ENCODE measurements around the gene MYADM.
"Not testable (repeated sequence)": the region's sequence is repeated elsewhere in the genome, so short reads cannot be mapped to it uniquely, and the experiment has no call there.

The MYADM gene, protein sequence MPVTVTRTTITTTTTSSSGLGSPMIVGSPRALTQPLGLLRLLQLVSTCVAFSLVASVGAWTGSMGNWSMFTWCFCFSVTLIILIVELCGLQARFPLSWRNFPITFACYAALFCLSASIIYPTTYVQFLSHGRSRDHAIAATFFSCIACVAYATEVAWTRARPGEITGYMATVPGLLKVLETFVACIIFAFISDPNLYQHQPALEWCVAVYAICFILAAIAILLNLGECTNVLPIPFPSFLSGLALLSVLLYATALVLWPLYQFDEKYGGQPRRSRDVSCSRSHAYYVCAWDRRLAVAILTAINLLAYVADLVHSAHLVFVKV

DNA sequence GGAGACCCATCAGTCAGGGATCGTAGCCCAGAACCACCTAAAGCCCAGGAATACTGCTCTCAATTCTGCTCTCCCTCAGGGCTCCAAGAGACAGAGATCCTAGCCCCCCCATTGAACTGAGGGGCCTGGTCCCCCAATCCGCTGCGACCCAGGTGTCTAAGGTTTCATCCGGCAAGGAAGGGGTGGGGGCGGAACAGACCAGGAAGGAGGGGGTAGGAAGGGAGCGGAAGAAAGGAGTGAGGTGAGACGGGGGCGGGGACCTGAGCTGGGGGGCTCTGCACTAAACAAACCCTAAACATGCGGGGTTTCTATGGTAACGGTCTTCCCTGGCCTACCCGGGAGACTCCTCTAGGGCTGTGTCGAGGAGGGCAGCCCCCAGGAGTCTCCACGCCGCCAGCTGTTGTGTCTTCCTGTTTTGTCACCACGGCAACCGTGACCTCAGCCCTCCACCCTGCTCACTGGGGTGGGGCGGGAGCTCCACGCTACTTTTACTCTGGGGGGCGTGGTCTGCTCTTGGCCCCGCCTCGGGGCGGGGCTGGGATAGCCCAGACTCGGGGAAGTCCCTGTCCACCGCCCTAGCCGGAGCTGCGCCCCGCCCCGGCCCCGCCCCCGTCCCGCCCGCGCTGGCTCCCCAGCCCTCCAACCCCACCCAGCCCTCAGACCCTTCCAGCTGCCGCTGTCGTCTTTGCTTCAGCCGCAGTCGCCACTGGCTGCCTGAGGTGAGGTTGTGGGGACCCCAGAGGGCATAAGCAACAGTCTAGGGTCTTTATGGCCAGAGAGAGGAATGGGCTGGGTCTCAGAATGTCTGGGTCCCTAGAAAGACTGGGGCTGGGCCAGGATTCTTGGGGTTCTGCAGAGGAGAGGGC lies at the start of gene MYADM:
Gene MYADM (plus strand): TSS at position 659 of the 866 bp plus-strand sequence. CDS start 5,647 bp downstream, outside the sequence.
- DNase-seq = peak; percentile 98 to 99

DNA sequence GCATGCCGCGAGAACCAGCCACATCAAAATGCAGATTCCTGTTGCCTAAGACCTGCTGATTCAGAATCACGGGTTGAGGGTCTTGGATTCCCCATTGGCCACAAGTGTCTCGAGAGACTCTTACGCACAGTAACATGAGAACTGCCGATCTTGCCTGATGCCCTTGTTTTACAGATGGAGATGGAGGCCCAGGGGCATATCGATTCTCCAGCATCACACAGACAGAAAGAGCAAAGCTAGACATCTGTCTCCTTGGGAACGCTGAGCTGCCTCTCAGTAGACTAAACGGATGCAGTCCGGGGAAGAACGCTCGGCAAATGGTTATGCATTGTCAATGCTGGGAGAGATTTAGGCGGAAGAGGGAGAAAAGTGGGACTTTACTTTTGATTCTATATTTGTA lies 48.9 kb upstream of the MYADM start:
- DNase-seq = no peak

DNA sequence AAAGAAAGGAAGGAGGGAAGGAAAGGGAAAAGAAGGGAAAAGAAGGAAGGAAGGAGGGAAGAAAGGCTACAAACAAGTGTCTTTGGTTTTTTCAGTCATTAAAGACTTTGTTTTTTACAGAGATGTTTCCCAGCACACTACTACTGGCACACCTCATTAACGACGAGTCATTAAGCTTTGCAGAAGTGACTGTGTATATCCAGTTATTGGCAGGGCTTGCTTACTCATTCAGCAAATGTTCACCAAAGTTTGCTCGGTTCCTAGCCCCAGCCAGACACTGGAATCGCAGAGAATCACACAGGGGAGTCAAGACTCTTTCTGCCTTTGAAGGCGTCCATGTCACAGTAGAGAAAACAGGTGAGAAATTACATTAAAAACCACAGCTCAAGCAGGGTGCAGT lies 47.8 kb upstream of the MYADM start:
- DNase-seq = no peak

DNA sequence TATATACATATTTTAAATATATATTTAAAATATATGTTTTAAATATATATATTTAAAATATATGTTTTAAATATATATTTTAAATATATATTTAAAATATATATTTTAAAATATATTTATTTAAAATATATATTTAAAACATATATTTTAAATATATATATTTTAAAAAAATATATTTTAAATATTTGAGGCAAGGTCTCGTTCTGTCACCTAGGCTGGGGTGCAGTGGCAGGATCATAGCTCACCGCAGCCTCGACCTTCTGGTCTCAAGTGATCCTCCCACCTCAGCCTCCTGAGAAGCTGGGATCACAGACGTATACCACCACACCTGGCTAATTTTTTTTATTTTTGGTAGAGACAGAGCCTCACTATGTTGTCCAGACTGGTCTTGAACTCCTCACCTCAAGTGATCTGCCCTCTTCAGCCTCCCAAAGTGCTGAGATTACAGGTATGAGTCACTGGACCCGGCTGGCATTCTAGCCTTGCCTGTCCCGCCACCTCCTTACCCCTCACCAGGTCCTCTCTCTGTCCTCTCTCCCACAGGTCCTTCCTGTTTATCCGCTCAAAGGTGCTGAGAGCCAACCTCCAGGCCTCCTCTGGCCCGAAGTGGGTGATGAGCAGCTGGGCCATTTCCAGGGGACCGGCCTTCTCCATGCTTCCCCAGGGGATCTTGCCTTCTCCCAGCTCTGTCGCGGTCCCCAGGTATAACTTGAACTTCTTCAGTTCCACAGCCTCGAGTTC lies 44.1 kb upstream of the MYADM start:
- no peak for DNase-seq

DNA sequence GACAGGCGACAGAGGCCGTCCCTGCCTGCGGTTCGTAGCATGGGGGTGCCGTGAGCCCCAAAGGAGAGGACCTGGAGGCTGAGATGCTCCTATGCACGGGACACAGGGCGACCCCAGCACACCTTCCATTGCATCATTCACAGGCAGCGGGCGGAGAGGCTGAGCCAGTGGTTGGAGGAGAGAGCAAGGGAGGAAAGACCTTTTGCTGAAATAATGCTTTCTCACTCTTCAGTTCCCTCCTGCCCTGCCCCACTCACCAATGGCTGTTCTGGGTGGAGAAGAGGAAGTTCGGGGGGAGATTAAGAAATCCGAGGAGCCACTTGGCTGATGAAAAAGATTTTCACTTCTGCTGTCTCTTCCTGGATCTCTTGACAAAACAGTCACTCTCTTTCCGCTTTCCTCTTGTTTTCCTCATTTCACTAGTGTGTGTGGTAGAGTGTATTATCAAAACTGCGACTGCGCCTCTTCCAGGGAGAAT lies 43.5 kb upstream of the MYADM start, which contains the start of gene NLRP12:
Gene NLRP12 (minus strand): TSS at position 181 of the 478 bp plus-strand sequence. CDS start 140 bp downstream, at position 41.
- DNase-seq = no peak

DNA sequence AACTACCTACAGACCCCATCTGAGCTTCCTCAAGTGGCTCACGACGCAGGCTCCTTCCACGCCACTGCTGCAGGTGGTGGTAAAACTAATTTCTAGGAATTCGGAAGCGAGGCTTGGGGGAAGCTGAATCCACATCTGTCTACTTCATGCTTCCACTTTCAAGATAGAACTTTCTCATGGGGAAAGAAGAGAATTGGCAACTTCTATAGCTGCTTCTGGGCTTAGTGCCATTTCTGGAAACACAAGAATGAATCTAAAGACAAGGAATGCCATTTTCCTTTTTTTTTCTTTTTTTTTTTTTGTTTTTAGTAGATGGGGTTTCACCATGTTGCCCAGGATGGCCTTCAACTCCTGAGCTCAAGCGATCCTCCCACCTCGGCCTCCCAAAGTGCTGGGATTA lies 40.8 kb upstream of the MYADM start:
- no peak for DNase-seq

DNA sequence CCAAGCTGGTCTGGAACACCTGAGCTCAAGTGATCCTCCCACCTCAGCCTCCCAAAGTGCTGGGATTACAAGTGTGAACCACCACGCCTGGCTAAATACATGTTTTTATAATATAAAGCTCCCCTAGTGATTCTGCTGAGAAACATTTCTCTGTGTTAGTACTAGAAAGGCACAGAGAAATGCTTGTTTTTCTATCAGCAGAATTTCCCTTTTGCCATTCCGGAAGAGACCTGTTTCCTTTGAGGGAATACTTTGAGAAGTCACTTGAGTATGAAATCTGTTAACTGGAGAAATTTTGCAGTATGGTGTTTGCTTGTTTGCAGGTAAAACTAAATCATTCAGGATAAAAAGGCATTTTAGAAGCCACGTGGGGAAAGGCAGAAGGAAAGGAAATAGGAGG lies 39.2 kb upstream of the MYADM start:
- no peak for DNase-seq

DNA sequence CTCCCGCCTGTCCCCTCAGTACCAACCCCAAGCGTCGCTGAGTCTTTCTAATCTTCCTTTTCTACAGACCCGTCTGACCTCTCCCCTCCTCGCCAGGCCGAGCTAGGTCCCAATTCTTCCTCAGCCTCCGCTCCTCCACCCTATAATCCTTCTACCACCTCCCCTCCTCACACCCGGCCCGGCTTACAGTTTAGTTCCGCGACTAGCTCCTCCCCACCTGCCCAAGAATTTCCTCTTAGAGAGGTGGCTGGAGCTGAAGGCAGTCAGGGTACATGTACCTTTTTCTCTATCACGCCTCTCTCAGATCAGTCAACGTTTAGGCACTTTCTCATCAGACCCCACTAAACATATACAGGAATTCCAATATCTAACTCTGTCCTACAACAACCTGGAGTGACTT lies 34.8 kb upstream of the MYADM start:
- not testable (repeated sequence) for DNase-seq

DNA sequence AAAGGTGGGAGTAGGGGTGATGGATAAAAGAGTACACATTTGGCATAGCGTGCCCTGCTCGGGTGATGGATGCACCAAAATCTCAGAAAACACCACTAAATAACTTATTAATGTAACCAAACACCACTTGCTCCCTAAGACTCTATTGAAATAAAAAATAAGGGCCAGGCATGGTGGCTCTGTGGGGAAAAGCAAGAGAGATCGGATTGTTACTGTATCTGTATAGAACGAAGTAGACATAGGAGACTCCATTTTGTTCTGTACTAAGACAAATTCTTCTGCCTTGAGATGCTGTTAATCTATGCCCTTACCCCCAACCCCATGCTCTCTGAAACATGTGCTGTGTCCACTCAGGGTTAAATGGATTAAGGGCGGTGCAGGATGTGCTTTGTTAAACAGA lies 29.2 kb upstream of the MYADM start:
- not testable (repeated sequence) for DNase-seq

DNA sequence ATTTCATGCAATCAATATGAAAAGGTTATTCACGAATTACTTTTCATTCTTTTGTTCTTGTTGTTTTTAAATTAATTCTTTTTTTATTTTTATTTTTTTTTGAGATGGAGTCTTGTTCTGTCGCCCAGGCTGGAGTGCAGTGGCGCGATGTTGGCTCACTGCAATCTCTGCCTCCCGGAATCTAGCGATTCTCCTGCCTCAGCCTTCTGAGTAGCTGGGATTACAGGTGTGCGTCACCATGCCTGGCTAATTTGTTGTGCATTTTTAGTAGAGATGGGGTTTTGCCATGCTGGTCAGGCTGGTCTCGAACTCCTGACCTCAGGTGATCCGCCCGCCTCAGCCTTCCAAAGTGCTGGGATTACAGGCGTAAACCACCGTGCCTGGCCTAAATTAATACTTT lies 27.4 kb upstream of the MYADM start:
- DNase-seq = not testable (repeated sequence)

DNA sequence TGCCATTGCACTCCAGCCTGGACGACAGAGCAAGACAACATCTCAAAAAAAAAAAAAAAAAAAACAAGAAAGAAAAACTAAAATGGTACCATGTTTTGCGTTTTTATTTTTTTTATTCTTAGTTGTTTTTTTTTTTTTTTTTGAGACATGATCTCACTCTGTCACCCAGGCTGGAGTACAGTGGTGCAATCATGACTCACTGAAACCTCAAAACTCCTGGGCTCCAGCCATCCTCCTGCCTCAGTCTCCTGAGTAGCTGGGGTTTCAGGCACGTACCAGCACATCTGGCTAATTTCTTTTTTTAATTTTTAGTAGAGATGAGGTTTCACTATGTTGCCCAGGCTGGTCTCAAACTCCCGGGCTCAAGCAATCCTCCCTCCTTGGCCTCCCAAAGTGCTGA lies 26.8 kb upstream of the MYADM start:
- not testable (repeated sequence) for DNase-seq

DNA sequence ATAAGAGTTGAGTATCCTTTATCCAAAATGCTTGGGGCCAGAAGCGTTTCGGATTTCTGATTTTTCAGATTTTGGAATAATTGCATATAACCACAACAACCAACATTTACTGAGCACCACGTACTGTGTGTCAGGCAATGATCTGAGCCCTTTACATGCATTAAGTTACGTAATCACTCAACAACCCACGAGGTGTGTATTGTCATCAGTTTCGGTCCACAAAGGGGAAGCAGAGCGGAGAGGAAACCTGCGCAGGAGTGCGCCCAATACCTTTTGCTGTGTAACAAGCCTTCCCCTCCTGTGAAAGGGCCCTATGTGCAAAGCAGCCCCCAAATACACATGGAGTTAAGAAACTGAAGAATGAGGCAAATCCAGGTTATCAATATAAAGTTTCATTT lies 22.8 kb upstream of the MYADM start:
- DNase-seq = no peak

DNA sequence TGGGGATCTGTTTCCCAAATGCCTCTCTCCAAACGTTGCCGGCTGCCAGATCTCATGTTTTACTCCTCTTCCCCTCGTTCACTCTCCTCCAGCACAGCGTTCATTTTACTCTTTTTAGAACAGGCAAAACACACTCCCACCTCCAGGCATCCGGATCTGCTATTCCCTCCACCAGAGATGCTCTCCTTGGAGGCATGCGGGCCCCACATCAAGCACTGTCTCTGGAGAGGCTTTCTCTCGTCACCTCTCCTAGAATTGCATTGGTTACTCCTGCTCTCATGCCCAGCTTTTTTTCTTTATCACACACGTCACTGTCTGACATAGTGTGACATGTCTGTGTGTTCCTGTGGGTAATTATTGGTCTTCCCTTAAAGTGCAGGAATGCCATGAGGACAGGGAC lies 20.1 kb upstream of the MYADM start:
- DNase-seq = no peak

DNA sequence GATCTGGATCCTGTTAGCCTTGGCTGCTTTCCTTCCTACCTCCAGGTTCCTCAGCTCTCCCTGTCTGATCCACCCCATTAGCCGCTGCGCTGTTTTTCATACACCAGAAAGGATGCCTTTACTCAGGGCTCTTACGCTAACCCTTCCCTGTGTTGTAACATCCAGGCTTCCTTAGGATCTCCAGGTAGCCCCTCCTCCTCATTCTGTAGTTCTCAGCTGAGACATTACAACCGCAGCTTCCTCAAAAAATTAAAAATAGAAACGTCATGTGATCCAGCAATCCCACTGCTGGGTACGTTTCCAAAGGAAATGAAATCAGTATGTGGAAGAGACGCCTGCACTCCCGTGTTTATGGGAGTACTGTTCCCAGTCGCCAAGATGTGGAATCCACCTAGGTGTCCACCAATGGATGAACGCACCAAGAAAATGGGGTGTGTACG lies 18.4 kb upstream of the MYADM start:
- DNase-seq = no peak

DNA sequence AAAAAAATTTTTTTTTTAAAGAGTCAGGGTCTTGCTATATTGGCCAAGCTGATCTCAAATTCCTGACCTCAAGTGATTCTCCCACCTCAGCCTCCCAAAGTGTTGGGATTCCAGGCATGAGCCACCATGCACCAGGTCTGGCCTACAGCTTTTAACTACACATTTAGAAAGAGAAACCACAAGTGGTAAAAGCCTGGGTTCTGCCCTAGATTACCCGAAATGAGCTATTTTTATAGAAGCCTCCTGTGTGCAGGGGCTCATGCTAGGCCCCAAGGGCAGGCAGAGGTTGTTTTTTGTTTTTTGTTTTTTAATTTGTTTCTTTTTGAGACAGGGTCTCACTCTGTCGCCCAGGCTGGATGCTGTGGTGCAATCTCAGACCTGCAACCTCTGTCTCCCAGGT lies 14.0 kb upstream of the MYADM start:
- DNase-seq = no peak

DNA sequence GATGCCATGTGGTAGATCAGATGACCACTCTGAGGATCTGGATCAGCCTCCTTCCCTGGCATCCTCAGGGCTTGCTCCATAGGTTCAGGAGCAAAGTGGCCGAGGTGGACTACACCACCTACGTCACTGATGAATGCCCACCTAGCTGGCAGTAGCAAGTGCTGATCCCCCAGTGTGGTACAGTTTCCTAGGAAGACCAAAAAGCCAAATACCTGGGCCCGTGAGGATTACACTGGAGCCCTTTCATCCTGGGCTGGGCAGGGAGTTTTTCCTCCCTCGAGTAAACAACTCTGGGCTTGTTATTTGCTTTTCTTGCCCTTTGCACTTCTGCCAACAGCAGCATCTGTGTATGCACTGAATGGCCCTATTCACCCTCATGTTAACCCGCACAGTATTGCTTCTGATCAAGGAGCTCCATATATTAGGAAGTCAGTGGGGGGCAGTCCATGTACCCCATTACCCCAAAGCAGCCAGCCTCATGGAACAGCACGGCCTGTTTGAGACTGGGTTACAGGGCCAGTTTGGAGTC lies 3.3 kb upstream of the MYADM start:
- DNase-seq = no peak

DNA sequence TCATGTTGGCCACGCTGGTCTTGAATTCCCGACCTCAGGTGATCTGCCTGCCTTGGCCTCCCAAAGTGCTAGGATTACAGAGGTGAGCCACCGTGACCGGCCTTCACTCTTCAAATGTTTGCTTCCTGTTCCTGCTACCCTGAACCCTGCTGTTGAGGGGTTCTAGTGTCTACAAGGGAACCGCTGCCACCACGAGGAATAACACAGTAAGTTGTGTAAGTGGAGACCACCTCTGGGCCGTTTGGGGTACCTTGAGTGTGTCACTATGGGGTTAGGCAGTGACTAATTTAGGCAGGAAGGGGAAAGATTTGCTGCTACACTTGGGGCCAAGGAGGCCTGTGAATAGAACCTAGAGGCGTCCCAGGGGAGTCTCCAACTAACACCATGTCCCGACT lies 2.2 kb upstream of the MYADM start:
- no peak for DNase-seq

DNA sequence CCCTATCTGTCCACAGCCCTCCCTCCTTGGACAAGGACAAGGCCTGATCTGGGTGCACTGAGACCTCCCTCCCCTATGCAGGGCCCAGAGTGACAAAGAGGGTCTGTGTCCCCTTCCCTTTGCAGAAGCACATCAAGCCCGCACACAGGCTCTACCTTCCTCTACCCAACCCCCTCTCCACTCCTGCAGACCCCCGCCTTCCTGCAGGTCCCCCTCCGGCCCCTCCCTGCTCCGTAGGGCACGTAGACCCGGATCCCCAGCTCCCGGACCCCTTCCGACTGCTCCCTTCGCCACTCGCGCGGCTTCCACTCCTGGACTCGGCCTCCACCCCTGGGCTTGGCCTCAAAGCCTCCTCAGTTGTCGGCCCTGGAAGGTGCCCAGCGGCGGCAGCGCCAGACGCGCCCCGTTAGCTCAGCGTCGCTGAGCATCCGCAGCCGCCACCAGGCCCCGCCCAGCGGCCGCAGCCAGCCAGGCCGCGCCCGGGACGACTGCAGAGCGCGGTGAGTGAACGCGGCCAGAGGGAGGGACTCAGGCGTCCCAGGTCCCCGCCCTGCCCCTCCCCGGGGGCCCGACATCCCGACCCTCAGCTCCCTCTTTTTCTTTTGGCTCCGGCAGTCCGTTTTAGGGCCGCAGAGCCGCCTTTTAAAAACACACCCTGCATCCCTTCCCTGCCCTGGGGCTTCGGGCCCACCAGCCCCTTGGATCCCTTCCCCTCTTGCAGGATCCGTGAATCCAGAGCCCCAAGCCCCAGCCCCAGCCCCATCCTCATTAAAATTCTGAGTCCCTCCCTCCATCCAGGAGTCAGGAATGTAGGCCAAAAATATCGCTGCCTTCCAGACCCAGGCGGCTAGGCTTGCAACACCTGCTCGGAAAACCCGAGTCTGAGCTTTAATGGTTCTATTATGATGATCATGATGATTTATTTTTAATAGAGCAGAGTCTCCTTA lies 1.5 kb upstream of the MYADM start:
- DNase-seq = peak; percentile 56 to 59

DNA sequence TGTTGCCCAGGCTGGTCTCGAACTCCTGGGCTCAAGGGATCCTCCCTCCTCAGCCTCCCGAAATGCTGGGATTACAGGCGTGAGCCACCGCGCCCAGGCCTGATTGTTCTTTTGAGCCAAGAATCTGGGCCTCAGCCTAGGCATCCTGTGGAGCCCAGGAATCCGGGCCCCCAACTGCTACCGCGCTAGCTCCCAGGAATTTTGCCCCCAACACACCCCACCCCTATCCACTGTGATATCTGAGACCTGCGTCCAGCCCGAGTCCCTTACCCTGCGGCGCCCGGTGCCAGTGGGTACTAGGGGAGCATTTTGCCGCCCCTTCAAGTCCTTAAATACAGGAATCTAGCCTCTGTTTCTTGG lies 838 bp upstream of the MYADM start:
- no peak for DNase-seq

DNA sequence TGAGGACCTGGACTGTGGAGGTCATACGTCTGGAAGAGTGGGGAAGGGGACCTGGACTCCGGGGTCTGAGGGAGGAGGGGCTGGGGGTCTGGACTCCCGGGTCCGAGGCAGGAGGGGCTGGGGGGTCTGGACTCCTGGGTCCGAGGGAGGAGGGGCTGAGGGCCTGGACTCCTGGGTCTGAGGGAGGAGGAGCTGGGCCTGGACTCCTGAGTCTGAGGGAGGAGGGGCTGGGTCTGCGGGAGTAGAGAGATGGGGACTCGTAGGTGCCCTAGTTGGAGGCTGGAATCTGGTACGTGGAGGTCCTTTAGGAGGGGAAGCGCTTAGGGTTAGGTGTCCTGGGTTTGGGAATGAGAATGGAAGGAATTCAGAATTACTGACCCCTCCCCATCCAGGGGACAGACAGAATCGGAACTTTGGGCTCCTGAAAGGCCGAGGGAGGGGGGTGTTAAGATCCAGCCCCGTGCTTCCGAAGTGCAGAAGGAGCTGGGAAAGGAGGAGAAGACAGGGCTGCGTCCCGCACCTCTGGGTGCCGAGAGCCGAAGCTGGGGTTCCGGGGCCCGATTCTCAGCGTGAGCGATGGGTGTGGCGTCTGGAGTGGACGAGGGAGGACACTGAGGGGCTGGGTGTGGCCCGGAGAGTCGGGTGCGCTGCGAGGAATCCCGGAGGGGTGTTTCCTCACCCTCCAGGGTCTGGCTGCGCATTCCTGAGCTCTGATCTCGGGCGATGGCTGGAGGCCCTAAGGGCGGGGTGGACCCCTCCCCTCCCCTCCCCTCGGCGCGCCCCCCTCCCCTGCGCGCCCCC lies 608 bp downstream of the MYADM start:
- DNase-seq = peak in 1 of 2 donors; percentile 31

Data from stimulated activated CD4-positive, alpha-beta T cell treated with anti-CD3 and anti-CD28 coated beads, Interleukin-2, amount 100 ng/mL, for 48 hours (primary cell).